CD4-positive, alpha-beta T cell treated with Interleukin-15 for 4 hours (primary cell): ENCODE results near the gene RNF150.

Experiments used
- DNase-seq: peaks from one replicate; pipeline ENCODE4 v3.0.0-alpha.2; 2020; ENCODE audit warnings: low spot score

RNF150 gene

GRCh38 chr4:140865253-140866217 lies 267.7 kb downstream of the RNF150 start:
- DNase-seq: no peak

GRCh38 chr4:140863197-140863596 lies 270.1 kb downstream of the RNF150 start:
- no peak for DNase-seq

GRCh38 chr4:140862177-140862442 lies 271.2 kb downstream of the RNF150 start:
- DNase-seq: no peak

- DNase-seq: peak; percentile 41
These were observed 271.7 kb downstream of the RNF150 start for GRCh38 chr4:140861359-140862176.

GRCh38 chr4:140858897-140859296 lies 274.4 kb downstream of the RNF150 start:
- DNase-seq: no peak

GRCh38 chr4:140857111-140857510 lies 276.2 kb downstream of the RNF150 start:
- no peak for DNase-seq

- no peak for DNase-seq
These were observed 276.6 kb downstream of the RNF150 start for GRCh38 chr4:140856621-140857062.

- no peak for DNase-seq
These were observed 279.1 kb downstream of the RNF150 start for GRCh38 chr4:140854168-140854567.

GRCh38 chr4:140851804-140852203 lies 281.5 kb downstream of the RNF150 start:
- no peak for DNase-seq

- DNase-seq: peak; percentile 9
These were observed 282.1 kb downstream of the RNF150 start for GRCh38 chr4:140851032-140851636.

- DNase-seq: no peak
These were observed 283.7 kb downstream of the RNF150 start for GRCh38 chr4:140849526-140849925.

GRCh38 chr4:140846736-140847135 lies 286.5 kb downstream of the RNF150 start:
- DNase-seq: no peak

GRCh38 chr4:140844061-140844460 lies 289.2 kb downstream of the RNF150 start:
- no peak for DNase-seq

GRCh38 chr4:140841186-140841585 lies 292.1 kb downstream of the RNF150 start:
- DNase-seq: no peak

GRCh38 chr4:140839888-140840790 lies 293.1 kb downstream of the RNF150 start:
- no peak for DNase-seq

GRCh38 chr4:140839406-140839805 lies 293.9 kb downstream of the RNF150 start:
- DNase-seq: no peak

GRCh38 chr4:140837736-140838135 lies 295.5 kb downstream of the RNF150 start:
- DNase-seq: no peak

GRCh38 chr4:140834839-140835495 lies 298.3 kb downstream of the RNF150 start:
- no peak for DNase-seq

- DNase-seq: no peak
These were observed 300.0 kb downstream of the RNF150 start for GRCh38 chr4:140833280-140833679.

- DNase-seq: no peak
These were observed 303.4 kb downstream of the RNF150 start for GRCh38 chr4:140829825-140830224.

GRCh38 chr4:140826701-140827027 lies 306.6 kb downstream of the RNF150 start:
- DNase-seq: no peak
